ENCODE measurements around the gene LRRC27.

GRCh38 chr10:132306343-132306685 is 25.7 kb upstream of the LRRC27 start:
- TF ChIP-seq CTCF (IDR thresholded peaks at IDR 0.05) = no peak
- no peak for TF ChIP-seq POLR2A (IDR thresholded peaks at IDR 0.05)

Data from transverse colon (tissue), 3 donors.